H1 (cell line): Measurements from ENCODE around the gene BCL2L1. TPM values are rescaled to one million over a fixed set of nuclear protein-coding genes. Genes with fewer than 3 reads are reported as not detected.
"Not testable (repeated sequence)": the region's sequence is repeated elsewhere in the genome, so short reads cannot be mapped to it uniquely, and the experiment has no call there.

ENCODE experiments used
- CTCF ChIA-PET: fragments of 300-600 bp; sonication (Branson Sonifier 250); formaldehyde crosslinking; loops from one replicate; lab custom pipeline; 2021; ENCODE audit not compliant: partially characterized antibody; lab: Charles Lee
- POLR2A ChIA-PET: fragments of 300-600 bp; sonication (Branson Sonifier 250); formaldehyde crosslinking; loops from one replicate; lab custom pipeline; 2021; ENCODE audit warnings: inconsistent platforms; ENCODE audit not compliant: partially characterized antibody; lab: Charles Lee
- DNase-seq, 2 experiments: peaks; one replicate each; pipeline versions ENCODE4 v3.0.0 to v3.0.0-alpha.2; 2010 to 2022; ENCODE audit warnings: low spot score in 2 of 2, low read depth in 1 of 2, mixed read lengths in 1 of 2
- FAIRE-seq: peaks from 2 replicates; lab custom pipeline; 2011; peaks lifted over from hg19 to GRCh38; lab: Jason Lieb, UNC
- H2AFZ ChIP-seq: 2 replicates; pipeline ENCODE4 v1.8.1; 2012; ENCODE audit warnings: low read length, inconsistent platforms
- H2AK5ac ChIP-seq: 2 replicates; pipeline ENCODE4 v1.6.1; 2013; ENCODE audit warnings: low read depth, low read length
- H2BK120ac ChIP-seq: replicated peaks from 2 replicates; pipeline ENCODE3; 2013; ENCODE audit warnings: low read depth, low read length, inconsistent platforms
- H2BK12ac ChIP-seq: 2 replicates; pipeline ENCODE4 v1.6.1; 2013; ENCODE audit warnings: low read depth, low read length
- H2BK15ac ChIP-seq: 2 replicates; pipeline ENCODE4 v1.6.1; 2013; ENCODE audit warnings: low read length
- H2BK20ac ChIP-seq: 2 replicates; pipeline ENCODE4 v1.6.1; 2013; ENCODE audit warnings: low read length
- H2BK5ac ChIP-seq: 2 replicates; pipeline ENCODE4 v1.6.1; 2013; ENCODE audit warnings: low read depth, low read length
- H3K14ac ChIP-seq: 2 replicates; pipeline ENCODE4 v1.6.1; 2013; ENCODE audit warnings: inconsistent platforms; ENCODE audit not compliant: insufficient read length
- H3K18ac ChIP-seq: 2 replicates; pipeline ENCODE4 v1.6.1; 2013; ENCODE audit warnings: low read length; ENCODE audit errors: extremely low read depth
- H3K23ac ChIP-seq: 2 replicates; pipeline ENCODE4 v1.6.1; 2013; ENCODE audit warnings: inconsistent platforms; ENCODE audit not compliant: insufficient read length
- H3K23me2 ChIP-seq: 2 replicates; pipeline ENCODE4 v1.6.1; 2013; ENCODE audit warnings: low read depth, low read length
- H3K27ac ChIP-seq: 2 replicates; pipeline ENCODE4 v1.6.1; 2011; ENCODE audit warnings: low read depth, low read length, inconsistent platforms
- H3K27me3 ChIP-seq, 4 experiments: replicated peaks in 1 of 4; 1 replicate in 1 of 4; 2 replicates in 3 of 4; pipeline versions ENCODE4 v1.6.1 to v1.8.1; 2011 to 2013; ENCODE audit warnings: low read length in 3 of 4, mild to moderate bottlenecking in 3 of 4, inconsistent platforms in 2 of 4, mixed read lengths in 2 of 4, moderate library complexity in 1 of 4; ENCODE audit not compliant: control insufficient read depth in 3 of 4, insufficient read depth in 3 of 4; ENCODE audit errors: extremely low read depth in 1 of 4
- H3K36me3 ChIP-seq, 4 experiments: 2 replicates each; pipeline versions ENCODE4 v1.6.1 to v1.8.1; 2011 to 2013; ENCODE audit warnings: mild to moderate bottlenecking in 4 of 4, low read length in 3 of 4, moderate library complexity in 2 of 4, control low read depth in 1 of 4, inconsistent platforms in 1 of 4; ENCODE audit not compliant: insufficient read depth in 4 of 4, control insufficient read depth in 2 of 4
- H3K4ac ChIP-seq: replicated peaks from 2 replicates; pipeline ENCODE3; 2013; ENCODE audit warnings: low read length, low read depth, mixed read lengths, inconsistent platforms; ENCODE audit not compliant: insufficient read length
- H3K4me1 ChIP-seq, 4 experiments: replicated peaks in 1 of 4; 1 replicate in 1 of 4; 2 replicates in 3 of 4; pipeline versions ENCODE4 v1.6.1 to v1.8.1; 2011 to 2013; ENCODE audit warnings: low read length in 3 of 4, inconsistent platforms in 2 of 4, mixed read lengths in 1 of 4; ENCODE audit not compliant: insufficient read depth in 4 of 4, control insufficient read depth in 3 of 4
- H3K4me2 ChIP-seq, 2 experiments: 2 replicates each; pipeline versions ENCODE4 v1.6.1 to v1.8.1; 2011 to 2013; ENCODE audit warnings: low read depth in 2 of 2, low read length in 2 of 2, control low read depth in 1 of 2, inconsistent platforms in 1 of 2, mild to moderate bottlenecking in 1 of 2; ENCODE audit not compliant: insufficient read depth in 1 of 2
- H3K4me3 ChIP-seq, 4 experiments: fragments of 200-600, 300-600 bp in 1 of 4; sonication (generic), shearing (Covaris generic), sonication (Bioruptor Twin) in 1 of 4; 2 replicates each; pipeline versions ENCODE4 v1.5.1 to v1.8.1; 2011 to 2016; ENCODE audit warnings: low read length in 4 of 4, low read depth in 3 of 4, control low read depth in 2 of 4, inconsistent platforms in 2 of 4, mild to moderate bottlenecking in 2 of 4, mixed read lengths in 1 of 4, moderate library complexity in 1 of 4; ENCODE audit not compliant: insufficient read depth in 2 of 4; ENCODE audit errors: extremely low read depth in 1 of 4
- H3K56ac ChIP-seq: replicated peaks from 2 replicates; pipeline ENCODE3; 2013; ENCODE audit warnings: low read depth, mild to moderate bottlenecking, mixed read lengths, low read length, inconsistent platforms; ENCODE audit not compliant: insufficient read length
- H3K79me1 ChIP-seq: 2 replicates; pipeline ENCODE4 v1.6.1; 2013; ENCODE audit warnings: low read depth, low read length, control low read depth
- H3K79me2 ChIP-seq, 2 experiments: 2 replicates each; pipeline versions ENCODE4 v1.6.1 to v1.8.1; 2012 to 2013; ENCODE audit warnings: low read length in 2 of 2, mild to moderate bottlenecking in 2 of 2, inconsistent platforms in 1 of 2; ENCODE audit not compliant: insufficient read depth in 2 of 2, control insufficient read depth in 1 of 2
- H3K9ac ChIP-seq, 4 experiments: replicated peaks in 1 of 4; 1 replicate in 1 of 4; 2 replicates in 3 of 4; pipeline versions ENCODE4 v1.6.1 to v1.8.1; 2011 to 2013; ENCODE audit warnings: low read depth in 3 of 4, low read length in 3 of 4, control low read depth in 2 of 4, mild to moderate bottlenecking in 2 of 4, moderate library complexity in 2 of 4, inconsistent platforms in 1 of 4; ENCODE audit errors: extremely low read depth in 1 of 4
- H3K9me3 ChIP-seq, 2 experiments: 2 replicates each; pipeline versions ENCODE4 v1.6.1 to v1.8.1; 2012 to 2013; ENCODE audit warnings: mild to moderate bottlenecking in 2 of 2, moderate library complexity in 2 of 2, control low read depth in 1 of 2, inconsistent platforms in 1 of 2, low read depth in 1 of 2, low read length in 1 of 2, mixed read lengths in 1 of 2; ENCODE audit not compliant: insufficient read depth in 2 of 2
- H4K20me1 ChIP-seq, 2 experiments: replicated peaks in 1 of 2; 2 replicates each; pipeline versions ENCODE3 to v1.8.1; 2011 to 2013; ENCODE audit warnings: inconsistent platforms in 2 of 2, low read length in 2 of 2, mild to moderate bottlenecking in 1 of 2; ENCODE audit not compliant: insufficient read depth in 2 of 2, control insufficient read depth in 1 of 2
- H4K5ac ChIP-seq: 2 replicates; pipeline ENCODE4 v1.6.1; 2013; ENCODE audit warnings: low read length, low read depth, mixed read lengths, inconsistent platforms; ENCODE audit not compliant: insufficient read length
- H4K8ac ChIP-seq: 2 replicates; pipeline ENCODE4 v1.8.0; 2013; ENCODE audit warnings: mild to moderate bottlenecking, moderate library complexity, low read length, inconsistent platforms; ENCODE audit not compliant: insufficient read depth; ENCODE audit errors: extremely low read depth
- H4K91ac ChIP-seq: replicated peaks from 2 replicates; pipeline ENCODE3; 2013; ENCODE audit warnings: low read length, mixed read lengths, inconsistent platforms; ENCODE audit not compliant: insufficient read length
- WGBS, 2 experiments: shearing (Covaris generic) in 1 of 2; methylation state at CpG; one replicate each; pipeline versions ENCODE4 v1.1.6 to v1.1.7; 2013 to 2015; ENCODE audit warnings: low lambda C conversion rate in 2 of 2, mixed read lengths in 2 of 2, inconsistent platforms in 1 of 2, low coverage in 1 of 2, missing lambda C conversion rate in 1 of 2; ENCODE audit not compliant: insufficient replicate concordance in 2 of 2, insufficient coverage in 1 of 2, insufficient read length in 1 of 2; ENCODE audit errors: extremely low coverage in 1 of 2, missing lambda C conversion rate in 1 of 2; 5-methylcytosine and 5-hydroxymethylcytosine counted together
- polyA plus RNA-seq, 7 experiments: library from polyadenylated mRNA; depleted of rRNA in 3 of 7; stranded (reverse) in 5 of 7; unstranded in 2 of 7; fragments of >200 nt in 5 of 7; fragments of 200-250 nt in 2 of 7; gene quantifications; 1 replicate in 5 of 7; 2 replicates in 1 of 7; 4 replicates in 1 of 7; pipeline versions ENCODE4 v1.2.1 to v1.2.3, GENCODE V29; 2011 to 2013; ENCODE audit warnings: missing spikeins in 2 of 7, mixed read lengths in 2 of 7
- total RNA-seq: library from RNA; stranded (reverse); fragmentation: NEBNext Ultra II Directional; extraction: Animal tissue kit (Norgen Biotek cat#: 25700); gene quantifications from 2 replicates; pipeline ENCODE4 v1.2.1, GENCODE V29; 2021

Gene BCL2L1
- total and polyA plus RNA-seq, 2 of the 8 experiments (the other 6 are each of a cell fraction or from before 2014, with no cell fraction given) = 64.9 to 66.1 TPM

GRCh38 chr20:31668944-31669343, 53.7 kb downstream of the BCL2L1 start:
- H4K8ac ChIP-seq, H4K5ac ChIP-seq, DNase-seq, H2AFZ ChIP-seq, H3K23ac ChIP-seq, H3K9ac ChIP-seq, H3K4me1 ChIP-seq, H3K18ac ChIP-seq, H3K4me3 ChIP-seq, H3K56ac ChIP-seq, H3K23me2 ChIP-seq, H4K20me1 ChIP-seq, H3K4me2 ChIP-seq, H2BK15ac ChIP-seq, FAIRE-seq, H2BK20ac ChIP-seq, H3K79me2 ChIP-seq, H3K27me3 ChIP-seq, H2BK120ac ChIP-seq, H2BK5ac ChIP-seq, H3K79me1 ChIP-seq, H3K27ac ChIP-seq, H3K14ac ChIP-seq, H3K4ac ChIP-seq, H3K9me3 ChIP-seq, H4K91ac ChIP-seq, H2BK12ac ChIP-seq, POLR2A ChIA-PET, H2AK5ac ChIP-seq: not testable (repeated sequence)
- CTCF ChIA-PET = interaction anchor here (0.7 to 9.3 kb wide), 4 partner anchors 8 to 55 kb away, joined by 3 to 52 read pairs (median 6); no protein-coding TSS in a partner anchor
- peaks cover 0 to 13% (median 6%) of the 10 kb centered on the region in 4 experiments; a peak in 4 of 8 replicates for H3K36me3 ChIP-seq
- 93% methylated on average over 2 of the region's 2 CpGs; no CpG with 5 or more reads in 1 of the 2 experiments for WGBS, 2 experiments
